ENCODE results near the gene BACH1.

Gene BACH1

DNA sequence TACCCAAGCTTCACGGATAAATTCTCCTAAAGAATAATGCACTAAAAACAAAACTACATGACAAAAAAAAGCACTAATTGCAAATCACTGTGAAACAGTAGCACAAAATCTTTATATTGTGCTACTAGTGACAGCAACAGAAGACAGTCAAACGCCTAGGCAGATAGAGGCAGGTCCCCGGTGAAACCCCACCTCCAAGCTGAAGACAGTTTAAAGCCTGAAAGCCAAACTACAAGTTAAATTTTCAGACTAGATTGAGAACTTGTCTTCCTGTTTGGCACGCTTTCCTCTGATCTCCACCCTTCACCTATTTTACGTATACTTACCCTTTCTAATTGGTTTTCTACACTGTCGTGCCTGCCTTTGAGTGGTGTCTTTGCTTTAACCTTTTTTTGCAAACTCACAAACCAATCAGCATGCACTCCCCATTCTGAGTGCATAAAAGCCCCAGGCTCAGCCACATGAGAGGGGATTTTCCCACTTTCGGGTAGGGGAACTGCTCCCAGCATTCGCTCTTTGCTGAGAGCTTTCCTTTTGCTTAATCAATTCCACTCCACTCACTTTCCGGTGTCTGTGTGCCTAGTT, 3.6 kb upstream of the BACH1 start:
- no peak for DNase-seq

DNA sequence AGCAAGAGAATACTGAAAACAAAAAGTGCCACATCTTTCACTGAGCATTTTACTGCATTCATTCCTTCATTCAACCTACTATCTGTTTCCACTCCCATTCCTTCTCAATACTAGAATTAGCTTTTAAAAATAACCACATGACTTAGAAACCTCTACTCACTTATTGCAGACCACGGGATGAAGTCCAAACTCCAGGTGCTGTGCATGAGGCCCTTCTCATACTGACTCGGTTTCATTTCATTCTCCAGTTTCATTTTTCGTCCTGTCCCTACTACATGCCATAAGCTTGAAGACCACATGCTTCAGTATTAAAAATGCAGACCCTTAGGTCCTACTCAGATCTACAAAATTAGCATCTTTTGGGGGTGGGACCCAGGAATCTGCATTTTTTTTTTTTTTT, 2.3 kb upstream of the BACH1 start:
- DNase-seq = no peak

DNA sequence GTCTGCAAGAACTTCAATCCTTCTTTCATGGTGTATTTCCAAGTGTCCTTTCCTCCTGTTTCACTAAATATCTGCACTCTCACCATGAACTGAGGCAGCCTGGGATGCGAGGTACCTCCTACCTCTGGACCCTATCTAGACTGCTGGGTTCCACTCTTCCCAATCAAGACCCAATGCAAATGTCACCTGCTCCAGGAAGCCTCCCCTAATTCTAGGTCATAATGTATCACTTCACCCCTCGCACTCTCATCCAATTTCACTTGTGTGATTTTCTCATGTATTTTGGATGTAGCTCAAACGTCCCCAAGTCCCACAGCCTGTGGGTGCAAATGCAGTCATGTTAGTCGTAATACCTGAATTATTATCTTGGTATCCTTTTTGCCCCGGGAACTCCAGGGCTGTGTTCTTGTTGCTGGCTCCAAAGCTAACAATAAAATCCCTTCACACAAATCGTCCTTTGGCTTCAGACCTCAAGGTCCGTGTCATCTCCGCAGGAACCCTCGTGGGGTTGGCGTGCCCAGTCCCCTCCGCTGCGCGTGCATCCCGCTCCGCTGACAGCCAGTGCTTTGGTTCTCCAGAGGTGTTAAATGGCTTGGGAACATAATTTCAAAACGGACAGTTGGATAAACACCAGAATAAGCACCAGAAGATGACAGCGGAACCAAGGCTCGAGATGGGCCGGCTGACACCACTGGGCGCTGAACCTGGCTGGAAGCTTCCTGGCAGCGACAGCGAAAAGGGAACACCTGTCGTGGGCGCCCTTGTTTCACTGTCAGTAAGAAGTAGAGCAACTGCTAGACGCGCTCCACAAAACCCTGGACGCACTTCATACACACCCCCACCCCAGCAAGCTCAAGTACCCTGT, 1.0 kb upstream of the BACH1 start:
- DNase-seq = peak in 1 of 2 experiments; percentile 40

DNA sequence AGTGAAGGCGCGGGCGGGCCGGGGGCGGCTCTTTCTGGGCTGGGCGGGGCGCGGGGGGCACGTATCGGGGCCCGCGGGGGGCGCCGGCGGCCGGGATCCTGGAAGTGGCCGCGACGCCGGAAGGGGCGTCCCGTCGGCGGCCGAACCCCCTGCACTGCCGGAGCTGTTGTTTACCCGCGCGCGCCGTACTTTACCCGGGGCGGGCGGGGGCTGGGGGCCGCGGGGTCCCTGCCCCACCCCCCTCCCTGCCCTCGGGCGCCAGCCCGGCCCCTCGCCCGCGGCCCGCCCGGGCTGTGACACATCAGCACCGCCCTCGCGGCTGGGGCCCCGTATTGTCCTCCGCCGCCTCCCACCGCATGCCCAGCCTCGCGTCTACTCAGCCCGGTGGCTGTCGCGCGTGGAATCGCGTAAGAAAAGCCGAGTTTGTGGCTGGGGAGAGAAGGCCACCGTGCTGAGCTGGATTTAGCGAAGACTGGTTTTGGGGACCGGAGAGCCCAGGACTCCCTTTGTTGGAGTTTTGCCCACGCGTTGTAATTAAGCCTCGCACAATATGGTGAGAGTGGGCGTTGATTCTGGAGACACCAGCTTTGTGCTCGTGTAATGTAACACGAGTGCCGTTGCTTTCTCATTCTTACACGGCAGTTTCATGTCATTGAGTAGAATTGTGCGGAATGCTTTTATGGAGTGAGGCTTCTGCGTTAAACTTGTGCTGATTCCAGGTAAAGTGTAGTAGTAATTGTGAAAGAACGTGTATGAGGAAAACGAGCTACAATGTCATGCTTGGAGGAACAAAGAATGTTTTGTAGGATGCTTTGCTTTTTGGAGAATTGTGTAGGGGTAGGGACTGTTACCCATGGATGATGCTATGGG, 559 bp downstream of the BACH1 start:
- DNase-seq = peak in 1 of 2 experiments; percentile 58

DNA sequence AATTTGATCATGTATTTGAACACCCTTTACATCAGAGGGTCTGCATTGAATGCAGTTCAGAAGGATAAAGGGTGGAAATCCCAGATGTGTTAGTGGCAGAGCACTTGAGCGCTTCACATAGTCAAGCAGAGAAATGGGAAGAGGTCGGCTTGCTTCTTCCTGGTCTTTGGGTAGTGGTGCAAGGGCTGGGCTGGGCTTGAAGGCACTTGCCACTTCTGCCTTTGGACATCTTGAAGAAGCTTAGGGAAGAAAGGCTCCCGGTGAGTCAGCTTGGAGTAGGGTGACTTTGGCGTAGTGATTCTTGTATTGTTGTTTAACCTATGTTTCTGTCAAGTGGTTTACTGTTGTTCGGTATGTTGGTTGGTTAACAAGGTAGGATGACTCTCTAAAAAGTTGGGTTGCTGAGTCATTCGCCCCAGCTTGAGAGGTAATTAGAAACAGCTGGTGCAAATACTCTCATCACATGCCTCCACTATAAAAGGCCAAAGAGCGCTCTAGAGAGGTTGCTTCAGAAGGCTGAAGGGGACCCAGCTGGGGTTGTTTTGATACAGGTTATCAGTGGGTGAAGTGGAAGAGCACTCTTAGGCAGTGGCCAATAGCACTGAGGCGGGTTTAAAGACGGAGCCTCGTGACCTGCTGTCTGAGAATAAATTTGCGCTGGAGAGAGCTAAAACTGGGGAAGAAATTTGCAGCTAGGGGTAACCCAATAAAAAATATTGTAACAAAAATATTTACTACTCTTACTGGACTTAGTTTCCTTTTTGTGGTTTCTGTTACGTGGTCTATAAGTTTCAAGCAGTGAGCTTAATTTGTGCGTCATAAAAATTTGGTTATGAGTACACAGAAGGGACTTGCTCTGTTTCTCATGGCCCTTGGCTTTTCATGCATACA, 1.4 kb downstream of the BACH1 start:
- peak; percentile 67 to 73 for DNase-seq

DNA sequence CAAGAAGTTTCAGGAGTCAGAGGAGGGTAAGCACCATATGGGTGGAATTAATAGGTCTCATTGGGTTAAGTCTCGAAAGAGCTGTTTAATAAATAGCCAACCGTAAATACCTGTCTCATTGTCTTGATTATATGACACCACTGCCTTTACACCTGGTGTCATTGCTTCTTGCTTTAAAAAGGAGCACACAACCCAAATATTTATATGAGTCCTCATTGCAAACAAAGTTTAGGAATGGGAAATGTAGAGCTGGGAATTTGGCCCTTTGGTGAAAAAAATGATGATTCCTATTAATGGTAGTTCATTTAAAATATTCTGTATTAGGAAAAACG, 2.1 kb downstream of the BACH1 start:
- no peak for DNase-seq

DNA sequence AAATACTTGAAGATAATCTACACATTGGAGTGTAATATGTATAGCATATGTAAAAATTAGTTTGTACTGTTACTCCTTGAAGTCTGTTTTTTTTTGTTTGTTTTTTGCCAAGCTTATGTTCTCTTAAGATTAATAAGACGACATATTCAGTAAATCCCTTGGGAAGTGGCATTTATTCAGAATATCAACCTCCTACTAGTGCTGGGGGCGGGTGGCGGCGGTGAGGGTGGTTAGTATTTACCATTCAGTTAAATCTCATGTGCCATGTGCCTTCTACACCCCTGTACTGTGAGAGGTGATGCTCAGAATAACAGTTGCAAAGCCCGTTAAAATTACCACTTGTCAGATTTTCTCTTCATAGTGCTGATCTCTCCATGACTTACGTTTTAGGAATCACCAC, 3.0 kb downstream of the BACH1 start:
- DNase-seq = no peak

DNA sequence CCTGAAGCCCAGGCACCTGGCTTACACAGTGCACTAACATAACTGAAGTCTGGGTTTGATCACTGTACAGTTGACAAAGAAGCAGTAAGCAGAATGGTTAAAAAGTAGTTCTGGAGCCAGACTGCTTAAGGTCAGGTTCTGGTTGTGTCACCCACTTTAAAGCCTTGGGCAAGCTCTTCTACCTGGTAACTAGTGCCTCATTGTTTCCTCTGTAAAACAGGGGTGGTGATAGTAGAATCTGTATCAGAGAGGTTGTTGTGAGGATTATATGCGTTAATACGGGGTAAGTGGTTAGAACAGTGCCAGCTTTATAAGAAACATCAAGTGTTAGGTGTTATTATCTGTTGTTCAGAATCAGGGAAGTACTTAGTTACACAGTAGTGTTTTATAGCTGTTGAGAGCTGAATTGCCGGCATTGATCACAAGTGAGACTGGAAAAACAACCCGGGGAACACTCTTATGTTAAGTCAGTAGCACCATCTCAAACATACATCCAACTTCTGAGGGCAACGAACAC, 3.7 kb downstream of the BACH1 start:
- peak in 1 of 2 experiments; percentile 22 for DNase-seq

DNA sequence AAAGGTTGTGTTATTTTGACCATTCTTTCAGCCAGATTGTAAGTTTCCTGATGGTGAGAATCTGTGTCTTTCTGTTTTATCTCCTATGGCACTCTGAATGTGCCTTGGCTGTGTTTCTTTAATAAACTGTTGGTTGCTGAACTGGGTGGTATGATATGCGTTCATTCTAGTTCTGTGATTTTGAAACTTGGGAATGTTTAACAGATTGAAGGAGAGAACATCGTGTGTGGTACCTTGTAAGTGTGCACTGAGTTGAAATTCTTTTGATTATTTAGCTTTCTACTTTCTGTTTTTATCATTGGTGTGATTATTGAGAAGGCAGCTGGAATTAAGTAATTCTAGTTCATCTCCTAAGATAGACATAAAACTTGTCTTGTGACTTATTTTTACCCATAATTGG, 4.6 kb downstream of the BACH1 start:
- DNase-seq = no peak

DNA sequence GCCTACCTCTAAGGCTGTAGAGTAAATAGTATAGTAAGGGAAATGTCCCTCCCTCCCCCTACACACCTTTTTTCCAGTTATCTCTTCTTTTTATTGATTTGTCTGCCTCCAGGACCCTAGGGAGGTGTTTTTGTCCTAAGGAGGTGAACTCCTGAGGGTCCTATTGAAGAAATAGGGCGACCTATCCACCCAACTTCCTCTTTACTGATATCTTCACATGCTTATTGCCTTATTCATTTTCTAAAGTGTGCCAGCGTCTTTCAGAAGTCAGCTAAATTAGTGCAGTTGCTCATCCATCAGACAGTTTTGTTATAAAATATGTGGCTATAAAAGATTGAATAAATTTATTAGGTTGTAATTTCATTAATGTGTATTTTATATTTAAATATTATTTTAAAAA, 5.9 kb downstream of the BACH1 start:
- DNase-seq = no peak

DNA sequence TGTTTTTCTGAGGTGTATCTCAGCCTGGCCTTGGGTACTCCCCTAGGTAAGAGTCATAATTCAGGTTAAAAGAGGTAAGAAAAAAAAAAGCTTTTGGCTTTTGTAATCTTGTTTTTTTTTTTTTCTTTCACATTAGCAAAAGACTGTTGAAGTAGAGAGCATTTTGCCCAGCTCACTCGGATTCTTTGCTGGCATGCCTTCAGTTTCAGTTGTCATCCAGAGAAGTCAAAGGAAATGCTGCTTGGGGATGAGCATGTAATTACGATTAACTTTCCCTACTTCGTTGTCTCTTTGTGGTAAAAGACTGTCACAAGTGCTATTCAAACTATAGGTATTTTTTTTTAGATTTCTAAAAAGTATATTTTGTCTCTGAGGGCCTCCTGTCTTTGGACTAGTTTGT, 6.3 kb downstream of the BACH1 start:
- DNase-seq = no peak

DNA sequence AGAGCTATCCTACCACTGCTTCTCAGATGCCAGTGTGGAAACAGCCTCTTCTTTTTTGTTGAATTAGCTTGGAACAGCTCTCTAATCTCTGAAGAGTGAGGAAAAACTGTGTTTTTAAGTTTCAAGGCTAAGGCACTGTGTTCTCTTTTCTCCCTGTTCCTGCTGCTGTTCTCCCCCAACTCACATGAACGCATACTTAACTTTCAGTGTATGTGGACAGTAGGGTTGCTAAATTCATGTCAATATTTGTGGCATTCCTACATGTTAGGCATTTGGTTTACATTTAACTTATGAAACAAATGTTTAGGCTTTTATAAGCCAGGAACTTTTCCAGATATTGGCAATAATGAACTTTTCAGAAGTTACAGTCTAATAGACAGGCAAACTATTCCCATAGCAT, 6.8 kb downstream of the BACH1 start:
- no peak for DNase-seq

DNA sequence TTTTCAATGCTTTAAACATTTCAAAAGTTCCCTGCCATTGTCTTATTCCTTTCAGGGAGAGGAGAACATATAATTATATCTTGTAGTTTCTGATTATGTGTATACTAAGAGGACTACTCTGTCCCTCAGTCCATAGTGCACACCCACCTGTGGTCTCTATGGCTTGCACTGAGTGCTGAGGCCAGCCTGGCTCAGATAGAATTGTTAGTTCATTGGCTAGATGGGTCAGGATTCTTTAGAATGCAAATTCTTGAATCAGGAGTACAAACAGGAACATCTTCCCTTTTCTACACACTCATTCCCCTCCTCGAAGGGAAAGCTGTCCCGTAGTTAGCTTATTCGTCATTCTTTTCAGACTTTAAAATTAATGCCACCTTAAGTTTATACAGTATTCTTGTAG, 8.2 kb downstream of the BACH1 start:
- peak in 1 of 2 experiments; percentile 31 for DNase-seq

DNA sequence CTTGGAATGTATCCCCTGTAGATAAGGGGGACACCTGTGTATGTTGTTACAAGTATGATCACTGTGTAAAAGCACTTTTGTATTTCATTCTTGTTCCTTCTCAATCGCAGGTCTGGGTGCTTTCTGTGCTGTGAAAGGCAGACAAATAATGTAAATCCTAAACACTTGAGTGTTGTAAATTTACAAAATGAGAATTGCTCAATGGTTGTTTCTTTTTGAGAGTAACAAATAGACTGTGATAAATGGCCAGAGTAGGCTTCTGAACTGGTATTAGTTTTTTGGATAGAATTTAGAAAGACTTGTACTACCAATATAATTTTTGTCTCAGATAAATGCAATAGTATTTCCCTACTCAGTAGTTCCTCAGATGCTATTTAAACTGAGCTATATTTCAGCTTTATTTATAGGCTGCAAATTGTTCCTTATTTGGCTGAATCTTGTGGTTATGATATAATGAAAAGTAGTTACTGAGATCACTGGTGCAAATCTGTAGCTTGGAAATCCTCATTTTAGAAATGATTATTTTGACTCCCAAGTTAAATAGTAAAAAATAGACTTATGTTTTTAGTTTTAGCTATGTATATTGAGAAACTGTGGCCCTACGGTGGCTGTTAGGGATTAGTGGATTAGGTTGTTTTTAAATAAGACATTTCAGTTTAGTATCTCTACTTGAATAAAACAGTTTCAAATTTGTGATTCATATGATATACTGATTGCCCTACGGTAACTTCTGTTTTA, 9.2 kb downstream of the BACH1 start:
- no peak for DNase-seq

DNA sequence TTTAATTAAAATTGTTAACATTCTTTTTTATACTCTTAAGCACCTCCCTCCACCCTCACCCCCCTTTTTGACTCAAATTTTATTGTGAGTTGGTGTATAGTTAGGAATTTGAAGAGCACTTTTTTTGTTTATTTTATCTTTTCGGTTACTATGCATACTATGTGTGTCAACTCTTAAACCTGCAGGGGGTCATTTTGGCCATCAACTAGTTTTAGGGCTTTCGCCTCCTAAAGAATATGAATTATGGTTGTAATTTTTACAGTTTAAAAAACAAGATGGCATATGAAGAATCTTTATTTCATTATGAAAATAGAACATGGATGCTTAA, 9.7 kb downstream of the BACH1 start:
- DNase-seq = no peak

DNA sequence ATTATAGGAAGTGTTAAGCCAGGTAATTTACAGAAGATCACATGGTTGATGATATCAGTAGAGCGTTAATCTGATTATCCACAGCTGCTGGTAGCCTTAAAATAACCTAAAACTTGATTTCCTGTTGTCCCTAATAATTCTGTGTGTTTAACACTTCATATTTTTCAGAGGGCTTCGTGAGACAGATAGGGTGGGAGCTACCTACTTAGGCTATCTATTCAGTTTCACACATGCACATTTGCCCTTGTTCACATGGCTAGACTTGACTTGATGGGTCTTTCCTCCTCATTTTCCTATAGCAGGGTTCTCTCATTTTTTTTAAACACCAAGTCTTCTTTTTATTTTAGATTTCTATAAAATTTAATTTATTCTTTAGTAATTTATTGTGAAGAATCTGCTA, 11.0 kb downstream of the BACH1 start:
- no peak for DNase-seq

DNA sequence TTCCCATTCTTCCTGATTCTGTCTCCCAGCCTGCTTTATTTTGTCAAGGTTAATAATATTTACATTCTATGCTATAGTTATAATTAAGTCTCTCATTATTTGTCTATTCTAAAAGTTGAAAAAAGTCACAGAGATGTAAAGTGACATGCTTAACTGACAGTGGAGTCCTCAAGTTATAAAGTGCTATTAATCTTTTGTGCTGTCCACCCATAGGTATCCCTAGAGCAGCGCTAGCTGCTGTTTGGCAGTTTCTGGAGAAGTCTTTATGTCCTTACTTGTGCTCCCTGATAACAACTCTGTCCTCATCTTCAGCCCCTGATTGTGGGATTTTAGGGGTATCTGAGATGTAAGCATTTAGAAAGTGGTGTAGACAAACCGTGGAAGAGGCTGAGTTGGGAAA, 13.1 kb downstream of the BACH1 start:
- no peak for DNase-seq

DNA sequence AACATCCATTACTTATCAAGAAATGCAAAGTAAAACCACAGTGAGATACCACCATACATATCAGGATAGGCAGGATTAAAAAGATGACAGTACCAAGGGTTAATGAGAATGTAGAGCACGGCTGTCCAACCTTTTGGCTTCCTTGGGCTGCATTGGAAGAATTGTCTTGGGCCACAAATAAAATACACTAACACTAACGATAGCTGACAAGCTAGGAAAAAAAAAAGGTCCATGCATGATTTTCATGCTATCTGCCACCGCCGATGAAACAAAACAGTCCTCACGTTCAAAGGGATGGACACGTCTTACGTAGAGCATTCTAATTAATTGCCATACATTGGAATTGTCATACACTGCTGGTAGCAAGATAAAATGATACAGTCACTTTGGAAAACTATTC, 14.3 kb downstream of the BACH1 start:
- DNase-seq = no peak

DNA sequence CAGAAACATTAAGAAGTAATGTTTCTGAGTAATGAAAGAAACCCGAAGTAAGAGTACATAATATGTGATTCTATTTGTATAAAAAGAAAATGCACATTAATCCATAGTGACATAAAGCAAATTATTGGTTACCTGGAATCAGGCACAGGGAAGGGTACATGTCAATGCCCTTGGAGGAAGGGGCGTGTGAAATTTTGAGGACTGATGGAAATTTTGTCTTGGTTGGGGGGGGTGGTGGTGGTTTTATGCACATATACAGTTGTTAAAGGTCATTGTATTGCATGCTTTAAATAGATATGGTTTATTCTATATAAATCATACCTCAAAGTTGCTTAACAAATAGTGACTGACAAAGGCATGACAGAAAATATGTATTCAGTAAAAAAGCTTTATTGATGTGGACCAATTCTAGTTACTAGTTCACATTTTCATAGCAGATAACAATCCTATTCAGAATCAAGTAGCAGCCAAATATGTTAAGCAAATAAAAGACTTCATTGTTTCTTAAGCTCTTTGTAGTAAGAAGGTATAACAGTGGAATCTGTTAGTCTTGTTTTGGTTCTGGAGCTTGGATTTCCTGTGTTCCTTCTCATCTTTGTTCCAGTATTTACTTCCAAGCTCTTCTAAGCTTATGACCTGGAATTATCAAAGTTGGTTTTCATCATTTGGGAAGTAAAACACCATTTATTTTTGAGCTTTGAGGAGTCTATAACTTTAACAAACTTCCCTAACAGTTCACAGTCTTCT, 15.1 kb downstream of the BACH1 start:
- DNase-seq = no peak

DNA sequence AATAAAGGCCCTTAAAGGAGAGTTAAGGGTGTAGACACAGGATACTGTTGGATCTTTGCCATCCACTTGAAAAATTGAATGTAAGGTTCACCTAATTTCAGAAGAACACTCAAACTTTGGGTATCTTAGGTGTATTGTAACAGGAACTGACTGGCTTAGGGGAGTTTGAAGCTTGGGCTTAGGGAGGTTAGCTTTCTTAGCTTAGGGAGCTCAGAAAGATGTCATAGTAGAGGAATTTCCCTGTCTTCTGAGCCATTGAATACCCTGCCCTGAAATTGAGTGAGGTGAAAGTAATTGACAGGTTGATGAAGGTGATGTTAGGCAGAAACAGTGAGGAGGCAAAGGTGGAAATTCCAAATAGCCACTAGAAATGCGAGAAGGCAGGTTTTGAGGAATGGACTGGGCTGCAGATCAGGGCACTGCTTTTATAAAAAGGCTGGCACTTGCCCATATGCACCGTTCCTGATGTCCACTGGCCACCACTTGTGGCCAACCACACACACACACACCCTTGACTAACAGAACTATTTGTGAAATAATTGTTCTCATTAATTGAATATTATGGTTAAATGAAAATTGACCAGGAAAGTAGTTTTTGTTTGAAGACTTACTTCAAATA, 16.5 kb downstream of the BACH1 start:
- DNase-seq = no peak

Data from NCI-H526 (cell line).